Retina (tissue), 1 donor: Measurements from ENCODE around the gene DGKE.

ENCODE experiments used
- DNase-seq: peaks from one replicate; pipeline ENCODE4 v3.0.0-alpha.2; 2016

Gene DGKE

DNA sequence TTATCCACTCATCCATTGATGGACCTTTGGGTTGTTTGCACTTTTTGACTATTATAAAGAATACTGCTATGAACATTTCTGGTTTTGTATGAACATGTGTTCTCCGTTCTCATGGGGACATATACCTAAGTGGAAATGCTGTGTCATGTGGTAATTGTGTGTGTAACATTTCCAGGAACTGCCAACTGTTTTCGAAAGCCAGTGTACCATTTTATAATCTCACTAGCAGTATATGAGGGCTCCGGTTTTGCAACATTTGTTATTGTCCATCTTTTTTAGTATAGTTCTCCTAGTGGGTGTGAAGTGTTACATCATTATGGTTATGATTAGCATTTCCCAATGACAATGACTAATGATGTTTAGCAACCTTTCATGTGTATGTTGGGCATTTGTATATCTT is 85.0 kb downstream of the DGKE start:
- DNase-seq: no peak
